Omental fat pad (tissue), 4 donors: Measurements from ENCODE around the gene LSP1. TPM values are rescaled to one million over a fixed set of nuclear protein-coding genes. Genes with fewer than 3 reads are reported as not detected.
"Not testable (repeated sequence)": the region's sequence is repeated elsewhere in the genome, so short reads cannot be mapped to it uniquely, and the experiment has no call there.

Experiments used
- ATAC-seq: fragments of 150-250 bp; one replicate; pipeline ENCODE4 v1.9.1; 2016; ENCODE audit warnings: mild to moderate bottlenecking, moderate library complexity; ENCODE audit not compliant: low FRiP score
- DNase-seq: peaks from one replicate; pipeline ENCODE4 v3.0.0-alpha.2; 2019; ENCODE audit warnings: low spot score
- total RNA-seq, 4 donors: library from RNA; depleted of rRNA; stranded (reverse); fragments of >200 nt; gene quantifications; one replicate each; pipeline ENCODE4 v1.1.0, GENCODE V29; 2016
- TF ChIP-seq, protein P1 (sequence below), 3 donors: fragments of 450-650 bp; IDR thresholded peaks; one replicate each; pipeline ENCODE4 v1.5.1; 2016 to 2017; ENCODE audit warnings: antibody characterized with exemption in 3 of 3, mild to moderate bottlenecking in 3 of 3, moderate library complexity in 2 of 3

LSP1 gene, protein sequence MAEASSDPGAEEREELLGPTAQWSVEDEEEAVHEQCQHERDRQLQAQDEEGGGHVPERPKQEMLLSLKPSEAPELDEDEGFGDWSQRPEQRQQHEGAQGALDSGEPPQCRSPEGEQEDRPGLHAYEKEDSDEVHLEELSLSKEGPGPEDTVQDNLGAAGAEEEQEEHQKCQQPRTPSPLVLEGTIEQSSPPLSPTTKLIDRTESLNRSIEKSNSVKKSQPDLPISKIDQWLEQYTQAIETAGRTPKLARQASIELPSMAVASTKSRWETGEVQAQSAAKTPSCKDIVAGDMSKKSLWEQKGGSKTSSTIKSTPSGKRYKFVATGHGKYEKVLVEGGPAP
- total RNA-seq, result 10 to 100 TPM; 12.1 to 71.2 (median 49.8) TPM

GRCh38 chr11:1852877-1853276 lies at the start of gene LSP1:
Gene LSP1 (plus strand): TSS chr11:1853084. CDS start chr11:1853145, 61 bp downstream.
- ATAC-seq, result no peak
- TF ChIP-seq, protein P1, sequence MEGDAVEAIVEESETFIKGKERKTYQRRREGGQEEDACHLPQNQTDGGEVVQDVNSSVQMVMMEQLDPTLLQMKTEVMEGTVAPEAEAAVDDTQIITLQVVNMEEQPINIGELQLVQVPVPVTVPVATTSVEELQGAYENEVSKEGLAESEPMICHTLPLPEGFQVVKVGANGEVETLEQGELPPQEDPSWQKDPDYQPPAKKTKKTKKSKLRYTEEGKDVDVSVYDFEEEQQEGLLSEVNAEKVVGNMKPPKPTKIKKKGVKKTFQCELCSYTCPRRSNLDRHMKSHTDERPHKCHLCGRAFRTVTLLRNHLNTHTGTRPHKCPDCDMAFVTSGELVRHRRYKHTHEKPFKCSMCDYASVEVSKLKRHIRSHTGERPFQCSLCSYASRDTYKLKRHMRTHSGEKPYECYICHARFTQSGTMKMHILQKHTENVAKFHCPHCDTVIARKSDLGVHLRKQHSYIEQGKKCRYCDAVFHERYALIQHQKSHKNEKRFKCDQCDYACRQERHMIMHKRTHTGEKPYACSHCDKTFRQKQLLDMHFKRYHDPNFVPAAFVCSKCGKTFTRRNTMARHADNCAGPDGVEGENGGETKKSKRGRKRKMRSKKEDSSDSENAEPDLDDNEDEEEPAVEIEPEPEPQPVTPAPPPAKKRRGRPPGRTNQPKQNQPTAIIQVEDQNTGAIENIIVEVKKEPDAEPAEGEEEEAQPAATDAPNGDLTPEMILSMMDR (IDR thresholded peaks at IDR 0.05), result no peak

GRCh38 chr11:1803246-1803645 lies 49.6 kb upstream of the LSP1 start:
- ATAC-seq (peak; percentile 41), DNase-seq (no peak)
- TF ChIP-seq, protein P1 (IDR thresholded peaks at IDR 0.05), result no peak

More at GRCh38 chr11:1852877-1853276, at the start of gene LSP1:
- no peak for DNase-seq

DNA sequence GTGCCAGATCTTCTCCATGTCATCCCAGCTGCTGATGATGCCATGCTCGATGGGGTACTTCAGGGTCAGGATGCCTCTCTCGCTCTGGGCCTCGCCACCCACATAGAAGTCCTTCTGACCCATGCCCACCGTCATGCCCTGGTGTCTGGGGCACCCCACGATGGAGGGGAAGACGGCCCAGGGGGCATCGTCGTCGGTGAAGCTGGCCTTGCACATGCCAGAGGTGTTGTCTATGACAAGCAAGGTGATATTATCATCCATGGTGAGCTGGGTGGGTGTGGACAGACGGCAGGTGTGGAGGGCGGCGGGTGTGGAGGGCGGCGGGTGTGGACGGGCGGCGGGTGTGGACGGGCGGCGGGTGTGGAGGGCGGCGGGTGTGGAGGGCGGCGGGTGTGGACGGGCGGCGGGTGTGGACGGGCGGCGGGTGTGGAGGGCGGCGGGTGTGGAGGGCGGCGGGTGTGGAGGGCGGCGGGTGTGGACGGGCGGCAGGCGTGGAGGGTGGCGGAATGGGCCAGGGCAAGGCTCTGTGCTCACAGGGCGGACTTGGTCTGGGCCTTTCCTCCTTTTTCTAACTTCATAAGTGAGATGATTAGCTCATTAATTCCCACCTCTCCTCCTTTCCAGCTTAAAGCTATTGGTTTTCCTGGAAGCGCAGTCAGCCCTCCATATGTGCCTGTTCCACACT lies 48.9 kb upstream of the LSP1 start:
- not testable (repeated sequence) for ATAC-seq, DNase-seq

- TF ChIP-seq, protein P1 (IDR thresholded peaks at IDR 0.05), result no peak
- ATAC-seq (no peak), DNase-seq (no peak)
Observed at GRCh38 chr11:1805525-1805924, 47.4 kb upstream of the LSP1 start.

GRCh38 chr11:1807264-1807995 lies 45.5 kb upstream of the LSP1 start:
- ATAC-seq, result no peak
- TF ChIP-seq, protein P1 (IDR thresholded peaks at IDR 0.05), result no peak
- no peak for DNase-seq

- ATAC-seq, result no peak
Observed at GRCh38 chr11:1810761-1811160, 42.1 kb upstream of the LSP1 start.

GRCh38 chr11:1812274-1812673 lies 40.6 kb upstream of the LSP1 start:
- no peak for ATAC-seq
- DNase-seq, result no peak
- TF ChIP-seq, protein P1 (IDR thresholded peaks at IDR 0.05), result no peak

More at GRCh38 chr11:1810761-1811160, 42.1 kb upstream of the LSP1 start:
- DNase-seq, result no peak
- TF ChIP-seq, protein P1 (IDR thresholded peaks at IDR 0.05), result no peak
